GM19455 (cell line): ENCODE measurements around the gene RPN1.
"Not testable (repeated sequence)": the region's sequence is repeated elsewhere in the genome, so short reads cannot be mapped to it uniquely, and the experiment has no call there.

Source experiments
- ATAC-seq: cut with Tn5 transposase; IDR thresholded peaks from one replicate; pipeline ENCODE4 v1.9.1; 2021; ENCODE audit not compliant: unreplicated experiment

Gene RPN1

DNA sequence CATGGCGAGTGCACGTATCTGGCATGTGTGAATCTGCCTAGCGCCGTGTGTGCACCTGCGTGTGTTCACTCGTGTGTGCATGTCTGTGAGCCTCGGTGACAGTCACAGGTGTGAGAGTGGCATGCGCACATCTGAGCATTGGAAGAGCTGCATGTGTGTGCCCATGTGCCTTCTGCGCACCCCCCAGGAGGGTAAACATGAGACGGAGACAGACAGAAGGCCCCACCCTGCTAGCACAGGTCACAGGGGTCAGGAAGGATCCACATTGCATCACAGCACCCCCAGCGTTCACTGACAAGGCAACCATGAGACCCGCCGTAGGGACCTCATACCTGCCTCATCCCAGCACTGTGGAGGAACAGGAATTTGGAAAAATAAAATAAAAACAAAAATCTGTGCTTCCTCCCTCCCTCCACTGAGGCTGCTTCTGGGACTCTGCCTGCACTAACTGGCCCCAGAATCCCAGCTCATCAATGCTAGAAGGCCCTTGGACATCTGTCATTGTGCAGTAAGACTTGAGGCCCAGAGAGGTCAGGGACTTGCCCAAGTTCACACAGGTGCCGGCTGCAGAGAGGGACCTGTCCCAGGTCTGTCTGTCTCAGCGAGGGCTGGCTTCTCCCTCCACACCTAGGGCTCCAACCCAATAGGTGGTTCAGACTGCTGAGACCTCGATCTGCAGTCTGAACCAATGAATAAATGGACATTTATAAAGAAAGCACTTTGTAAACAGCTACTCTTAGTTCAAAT, 37.4 kb downstream of the RPN1 start:
- no peak for ATAC-seq

DNA sequence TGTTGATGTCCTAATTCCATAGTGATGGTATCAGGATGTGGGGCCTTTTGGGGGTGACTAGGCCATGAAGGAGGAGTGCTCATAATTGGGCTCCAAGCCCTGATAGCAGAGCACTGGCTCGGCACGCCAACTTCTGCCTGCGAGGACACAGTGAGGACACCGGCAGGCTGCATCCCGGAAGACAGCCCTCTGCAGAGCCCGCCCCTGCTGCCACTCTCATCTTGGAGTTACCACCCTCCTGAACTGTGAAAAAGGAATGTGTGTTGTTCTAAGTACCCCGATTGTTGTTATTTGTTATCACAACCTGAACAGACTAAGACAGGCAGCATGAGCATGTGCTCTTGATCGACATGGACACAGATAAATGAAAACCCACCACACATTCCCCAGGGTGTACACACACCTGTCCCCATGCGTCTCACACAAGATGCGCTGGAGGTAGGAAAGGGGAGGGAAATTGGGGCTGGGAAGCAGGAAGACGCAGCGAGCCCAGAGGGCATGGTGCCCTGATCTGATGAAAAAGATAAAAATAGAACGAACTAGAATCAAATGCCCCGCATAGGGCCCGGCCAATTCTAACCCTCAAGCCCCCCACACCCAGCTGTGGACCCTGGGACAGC, 40.1 kb downstream of the RPN1 start:
- ATAC-seq, result no peak

DNA sequence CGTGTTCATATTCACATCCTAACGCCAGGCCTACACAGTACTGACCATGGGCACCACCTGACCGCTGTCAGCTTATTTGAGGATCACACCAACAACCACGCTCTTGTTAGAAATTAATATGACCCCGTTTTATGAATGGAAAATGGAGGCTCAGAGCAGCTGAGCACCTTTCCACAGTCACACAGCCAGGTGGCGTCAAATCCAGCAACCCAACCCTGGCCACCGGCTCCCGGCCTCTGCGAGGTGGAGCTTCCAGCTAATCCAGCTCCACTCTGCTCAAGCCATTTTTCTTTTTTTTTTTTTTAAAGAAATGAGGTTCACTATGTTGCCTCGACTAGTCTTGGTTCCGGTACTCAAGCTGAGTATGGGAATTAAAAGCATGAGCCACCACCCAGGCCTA, 41.3 kb downstream of the RPN1 start:
- ATAC-seq, result no peak

DNA sequence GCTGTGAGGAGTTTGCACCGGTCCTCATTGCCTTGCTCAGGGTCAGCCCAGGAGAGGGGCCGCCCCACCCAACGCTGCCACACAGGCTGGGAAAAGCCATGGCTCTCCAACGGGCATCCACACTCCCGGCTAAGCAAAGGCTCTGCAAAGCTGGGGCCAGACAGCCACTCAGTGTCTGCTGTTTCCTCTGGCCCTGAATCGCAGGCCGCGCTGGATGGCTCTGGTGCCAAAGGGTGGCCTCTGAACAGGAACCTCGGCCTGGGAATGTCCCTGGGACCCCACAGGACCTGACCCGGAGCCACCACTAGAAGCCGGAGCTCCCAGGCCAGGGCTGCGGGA, 42.9 kb downstream of the RPN1 start:
- ATAC-seq, result no peak

DNA sequence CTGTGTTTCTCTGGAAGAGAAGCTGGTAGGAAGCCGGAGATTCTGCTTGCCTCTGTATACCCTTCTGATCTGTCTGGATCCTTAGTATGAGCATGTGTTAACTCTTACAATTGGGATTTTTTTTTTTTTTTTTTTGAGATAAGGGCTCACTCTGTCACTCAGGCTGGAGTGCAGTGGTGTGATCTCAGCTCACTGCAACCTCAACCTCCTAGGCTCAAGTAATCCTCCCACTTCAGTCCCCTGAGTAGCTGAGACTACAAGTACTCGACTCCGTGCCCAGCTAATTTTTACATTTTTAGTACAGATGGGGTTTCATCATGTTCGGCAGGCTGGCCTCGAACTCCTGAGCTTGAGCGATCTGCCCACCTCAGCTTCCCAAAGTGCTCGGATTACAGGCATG, 44.5 kb downstream of the RPN1 start:
- no peak for ATAC-seq

DNA sequence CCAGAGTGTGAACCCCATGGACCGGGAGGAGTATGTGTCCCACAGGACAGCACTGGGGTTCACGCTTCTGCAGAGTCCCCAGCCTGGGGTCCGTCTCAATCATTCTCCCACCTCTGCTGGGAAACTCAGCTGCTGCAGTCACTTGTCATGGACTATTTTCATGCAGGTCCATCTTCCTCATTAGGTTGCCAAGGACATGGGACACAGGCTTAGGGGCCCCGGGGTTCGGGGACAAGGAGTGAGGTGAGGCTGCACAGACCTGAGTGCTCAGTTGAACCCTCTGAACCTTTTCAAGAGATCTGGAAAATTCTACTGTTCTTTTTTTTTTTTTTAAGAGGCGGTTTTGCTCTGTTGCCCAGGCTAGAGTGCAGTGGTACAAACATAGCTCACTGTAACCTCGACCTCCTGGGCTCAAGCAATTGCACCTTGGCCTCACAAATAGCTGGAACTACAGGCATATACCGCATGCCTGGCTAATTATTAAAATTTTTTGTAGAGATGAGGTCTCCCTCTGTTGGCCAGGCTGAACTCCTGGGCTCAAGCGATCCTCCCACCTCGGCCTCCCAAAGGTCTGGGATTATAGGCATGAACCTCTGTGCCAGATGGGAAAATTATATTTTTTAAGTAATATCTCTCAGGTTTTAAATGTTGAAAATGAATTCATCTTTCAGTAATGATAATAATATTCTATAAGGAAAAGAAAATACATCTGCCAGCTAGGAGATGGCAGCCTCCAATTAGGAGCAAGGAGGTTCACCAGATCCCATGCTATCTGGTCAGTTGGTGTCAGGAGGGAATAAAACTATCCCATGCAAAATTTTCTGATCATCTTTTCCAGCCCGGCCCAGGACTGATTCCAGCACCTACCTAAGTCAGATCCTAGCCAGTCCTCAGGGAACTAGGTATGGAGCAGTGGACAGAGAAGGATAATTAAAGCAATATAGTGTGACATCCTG, 45.2 kb downstream of the RPN1 start:
- no peak for ATAC-seq

DNA sequence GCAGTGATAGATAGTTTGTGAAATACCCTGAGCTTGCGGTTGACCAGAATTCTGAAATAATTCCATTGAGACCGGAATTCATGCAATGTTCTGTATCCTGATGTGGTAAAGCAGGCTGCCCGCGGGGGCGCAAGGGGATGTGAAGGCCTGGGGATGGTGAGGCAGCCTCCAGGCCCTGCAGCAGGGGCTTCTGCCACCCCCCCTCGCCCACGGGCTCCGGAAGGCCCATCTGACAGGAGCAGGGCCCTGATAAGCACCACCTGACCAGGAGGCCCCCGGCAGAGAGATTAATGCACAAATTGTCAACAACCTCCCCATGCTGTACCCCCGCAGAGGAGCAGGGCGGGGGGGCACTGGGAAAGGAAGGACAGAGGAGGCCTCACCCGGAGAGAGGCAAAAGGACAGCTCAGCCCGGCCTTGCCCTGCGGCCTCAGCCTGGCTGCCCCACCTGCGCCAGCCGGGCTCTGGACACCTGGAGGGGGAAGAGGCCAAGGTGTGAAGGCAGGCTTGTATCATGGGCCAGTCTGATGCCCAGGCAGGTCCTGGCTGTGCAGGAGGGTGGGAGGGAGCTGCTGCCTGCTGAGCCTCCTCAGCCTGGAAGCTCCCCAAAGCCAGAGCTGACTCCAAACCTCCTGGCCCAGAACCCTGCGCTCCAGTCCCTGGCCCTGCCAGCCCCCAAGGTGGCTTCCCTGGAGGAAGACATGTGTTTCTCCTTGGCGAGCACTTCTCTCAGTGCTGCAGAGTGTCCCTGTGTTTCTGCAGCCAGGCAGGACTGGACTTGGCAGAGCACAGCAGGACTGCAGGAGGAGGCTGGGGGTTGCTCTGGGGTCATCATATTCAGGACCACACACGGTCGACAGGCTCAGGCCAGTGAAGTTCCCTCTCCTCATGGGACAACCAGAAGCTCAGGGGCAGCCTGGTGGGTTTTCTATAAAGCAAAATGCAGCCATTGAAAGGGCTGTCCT, 46.5 kb downstream of the RPN1 start:
- ATAC-seq, result no peak

DNA sequence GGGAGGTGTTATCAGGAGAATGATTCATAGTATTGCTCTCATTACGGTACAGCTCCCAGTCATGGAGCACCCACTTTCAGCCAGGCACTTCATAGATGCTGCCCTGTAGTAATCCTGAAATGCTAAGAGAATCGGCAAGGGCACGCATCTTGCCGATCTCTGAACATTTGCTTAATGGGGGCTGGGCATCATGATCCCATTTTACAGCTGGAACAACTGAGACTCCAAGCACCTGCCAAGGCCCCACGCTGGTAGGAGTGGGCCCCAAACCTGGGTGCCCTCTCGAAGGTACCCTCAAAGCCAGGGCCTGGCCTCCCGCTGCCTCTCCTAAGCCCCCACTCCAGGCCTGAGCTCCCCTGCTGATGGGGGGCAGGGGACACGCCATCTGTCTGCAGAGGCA, 47.3 kb downstream of the RPN1 start:
- ATAC-seq, result no peak

DNA sequence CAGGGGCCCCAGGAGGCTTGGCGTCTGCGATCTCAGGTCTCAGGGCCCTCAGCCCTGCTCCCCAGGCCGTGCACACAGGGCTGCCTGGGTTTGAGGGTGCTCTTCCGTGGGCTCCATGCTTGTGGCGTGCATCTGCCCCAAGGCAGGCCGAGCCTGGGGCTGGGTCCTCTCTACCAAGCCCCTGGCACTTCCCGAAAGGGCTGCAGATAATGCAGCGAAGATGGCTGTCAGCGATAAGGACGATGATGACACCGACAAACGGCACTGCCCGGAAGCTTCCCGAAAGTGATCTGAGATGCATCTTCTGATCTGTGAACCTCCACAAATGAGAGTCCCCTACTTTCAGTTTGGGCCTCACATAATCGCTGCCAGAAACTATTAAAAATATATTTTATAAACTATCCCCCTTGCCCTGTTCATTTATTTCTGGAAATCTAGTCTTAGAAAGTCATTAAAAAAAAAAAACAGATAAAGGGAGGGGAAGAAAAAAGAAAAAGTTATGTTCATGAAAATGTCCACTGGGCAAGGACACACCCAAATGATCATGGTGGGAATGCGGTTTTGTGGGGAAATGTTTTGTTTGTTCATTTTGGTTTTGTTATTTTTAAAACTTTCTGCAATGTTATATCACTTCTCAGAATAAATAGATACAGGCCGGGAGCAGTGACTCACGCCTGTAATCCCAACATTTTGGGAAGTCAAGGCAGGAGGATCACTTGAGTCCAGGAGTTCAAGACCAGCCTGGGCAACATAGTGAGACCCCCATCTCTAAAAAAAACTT, 51.5 kb downstream of the RPN1 start:
- no peak for ATAC-seq

DNA sequence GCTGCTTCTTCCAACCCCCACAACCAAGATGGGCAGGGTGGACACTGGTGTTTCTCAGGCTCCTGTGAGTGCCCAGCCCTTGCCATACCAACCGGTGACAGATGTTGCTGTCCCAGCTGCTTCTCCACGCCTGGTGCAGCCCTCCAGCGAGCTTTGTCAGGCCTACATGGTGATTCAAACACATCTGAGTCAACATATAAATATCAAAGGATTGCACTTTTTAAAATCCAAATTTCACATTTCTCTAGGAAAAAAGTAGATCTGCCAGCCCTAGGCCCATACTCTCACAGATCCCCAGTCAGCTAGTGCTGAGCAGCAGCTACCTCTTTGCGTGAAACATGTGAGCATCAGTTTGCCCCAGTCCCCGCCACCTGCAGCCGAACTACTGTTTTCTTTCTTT, 52.7 kb downstream of the RPN1 start:
- ATAC-seq, result no peak

DNA sequence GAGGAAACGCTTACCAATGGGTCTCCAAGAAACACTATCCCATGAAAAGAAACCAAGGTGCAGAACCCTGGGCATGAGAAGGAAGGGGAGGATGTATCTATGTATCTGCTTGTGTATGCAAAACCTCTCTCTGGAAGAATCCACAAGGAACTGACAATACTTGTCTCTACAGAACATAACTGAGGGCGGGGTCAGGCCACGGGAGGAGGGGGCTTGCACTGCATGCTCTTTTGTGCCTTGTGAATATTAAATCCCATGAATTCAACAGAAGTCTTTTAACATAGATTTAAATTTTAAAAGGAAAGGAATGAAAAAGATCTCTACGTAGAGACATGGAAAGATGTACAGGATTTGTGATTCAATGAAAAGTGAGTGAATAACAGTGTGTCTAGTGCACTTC, 57.8 kb downstream of the RPN1 start:
- ATAC-seq, result no peak

DNA sequence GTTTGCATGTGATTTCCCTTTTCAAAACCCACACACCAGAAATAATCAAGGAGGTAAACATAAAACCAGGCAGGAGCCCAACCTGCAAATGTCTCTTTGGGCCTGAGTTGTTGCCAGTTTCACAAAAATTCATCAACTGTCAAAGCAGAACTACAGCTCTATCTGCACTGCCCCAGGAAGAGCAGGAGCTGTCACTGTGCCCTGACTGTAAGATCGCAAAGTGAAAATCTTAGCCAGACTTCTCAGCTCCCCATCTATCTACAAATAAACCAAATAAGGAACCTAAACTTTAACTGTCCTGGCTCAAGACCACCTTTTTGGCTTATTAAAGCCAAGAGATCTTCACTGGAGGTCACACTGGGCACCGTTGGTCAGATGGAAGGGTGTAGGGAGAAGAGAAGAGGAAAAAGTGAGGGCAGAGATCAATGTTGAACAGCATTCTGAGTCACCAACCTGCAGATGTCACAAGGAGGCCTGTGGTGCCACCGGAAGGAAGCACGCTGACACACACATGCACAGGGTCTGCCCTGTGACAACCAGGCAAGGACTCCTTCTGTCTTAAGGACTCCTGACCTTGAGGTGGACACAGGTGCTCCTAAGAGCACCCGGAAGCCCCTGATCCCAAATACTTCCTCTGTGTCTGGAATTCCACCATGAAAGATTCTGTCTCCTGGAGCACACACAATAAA, 58.7 kb downstream of the RPN1 start:
- ATAC-seq, result no peak

DNA sequence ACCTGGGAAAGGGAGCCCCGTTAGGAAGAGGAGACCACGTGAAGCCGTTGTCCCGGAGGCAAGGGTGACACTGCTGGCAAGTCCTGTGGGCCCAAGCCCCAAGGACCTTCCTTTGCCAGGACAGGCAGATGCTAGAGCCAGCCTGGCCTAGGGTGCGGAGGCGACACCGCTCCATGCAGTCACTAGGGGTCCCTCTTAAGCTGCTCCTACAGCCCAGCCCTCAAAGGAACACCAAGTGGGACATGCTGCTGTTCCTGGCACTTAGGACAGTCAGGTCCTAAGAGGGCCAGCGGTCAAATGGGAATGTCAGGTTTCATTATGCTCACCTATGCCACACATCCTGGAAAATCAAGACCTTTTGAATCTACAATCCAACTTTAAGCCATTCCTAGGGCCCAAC, 59.7 kb downstream of the RPN1 start:
- ATAC-seq, result no peak

DNA sequence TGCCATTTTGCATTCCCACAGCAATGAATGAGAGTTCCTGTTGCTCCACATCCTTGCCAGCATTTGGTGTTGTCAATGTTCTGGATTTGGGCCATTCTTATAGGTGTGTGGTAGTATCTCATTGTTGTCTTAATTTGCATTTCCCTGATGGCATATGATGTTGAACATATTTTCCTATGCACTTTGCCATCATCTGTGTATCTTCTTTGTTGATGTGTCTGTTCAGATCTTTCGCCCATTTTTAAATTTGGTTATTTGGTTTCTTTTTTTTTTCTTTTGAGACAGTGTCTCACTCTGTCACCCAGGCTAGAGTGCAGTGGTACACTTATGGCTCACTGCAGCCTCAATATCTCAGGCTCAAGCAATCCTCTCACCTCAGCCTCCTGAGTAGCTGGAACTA, 60.6 kb downstream of the RPN1 start:
- not testable (repeated sequence) for ATAC-seq

DNA sequence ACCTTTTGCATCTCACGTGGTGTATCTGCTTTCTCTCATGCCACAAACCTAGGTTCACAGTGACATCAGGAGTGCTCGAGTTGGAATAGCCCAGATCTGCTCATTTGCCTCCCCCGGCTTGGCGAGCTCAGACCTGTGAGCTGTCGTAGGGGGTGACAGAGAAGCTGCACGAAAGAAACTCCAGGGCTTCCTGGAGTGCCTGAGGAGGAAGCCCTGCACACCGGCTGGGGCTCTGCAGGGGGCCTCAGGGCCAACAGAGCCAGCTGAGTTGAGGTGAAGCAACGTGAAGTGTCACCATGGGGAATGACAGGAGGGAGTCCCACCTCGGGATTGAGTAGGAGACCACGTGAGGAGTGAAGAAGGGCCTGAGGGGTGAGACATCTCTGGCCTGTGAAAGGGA, 62.5 kb downstream of the RPN1 start:
- no peak for ATAC-seq

DNA sequence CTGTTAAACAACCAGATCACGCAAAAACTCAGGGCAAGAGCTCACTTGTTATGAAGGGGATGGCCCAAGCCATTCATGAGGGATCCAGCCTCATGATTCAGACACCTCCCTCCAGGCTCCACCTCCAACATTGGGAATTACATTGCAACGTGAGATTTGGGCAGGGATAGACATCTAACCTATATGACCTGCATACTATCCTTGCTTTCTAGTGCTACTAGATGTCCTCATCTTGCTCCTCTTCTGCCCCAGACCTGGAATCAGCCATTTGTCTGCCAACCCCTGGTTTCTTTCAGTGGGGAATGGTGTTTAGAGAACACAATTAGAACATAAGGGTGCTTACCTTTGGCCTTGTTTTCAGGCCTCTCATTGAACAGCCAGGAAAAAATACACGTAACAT, 63.2 kb downstream of the RPN1 start:
- ATAC-seq, result no peak

DNA sequence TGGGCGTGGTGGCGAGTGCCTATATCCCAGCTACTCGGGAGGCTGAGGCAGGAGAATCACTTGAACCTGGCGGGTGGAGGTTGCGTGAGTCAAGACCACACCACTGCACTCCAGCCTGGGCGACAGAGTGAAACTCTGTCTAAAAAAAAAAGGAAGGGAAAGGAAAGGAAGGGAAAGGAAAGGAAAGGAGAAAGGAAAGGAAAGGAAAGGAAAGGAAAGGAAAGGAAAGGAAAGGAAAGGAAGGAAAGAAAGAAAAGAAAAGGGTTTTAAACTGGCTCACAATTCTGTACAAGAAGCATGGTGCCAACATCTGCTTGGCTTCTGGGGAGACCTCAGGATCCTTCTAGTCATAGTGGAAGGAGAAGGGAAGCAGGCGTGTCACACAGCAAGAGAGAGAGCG, 63.7 kb downstream of the RPN1 start:
- ATAC-seq, result not testable (repeated sequence)

DNA sequence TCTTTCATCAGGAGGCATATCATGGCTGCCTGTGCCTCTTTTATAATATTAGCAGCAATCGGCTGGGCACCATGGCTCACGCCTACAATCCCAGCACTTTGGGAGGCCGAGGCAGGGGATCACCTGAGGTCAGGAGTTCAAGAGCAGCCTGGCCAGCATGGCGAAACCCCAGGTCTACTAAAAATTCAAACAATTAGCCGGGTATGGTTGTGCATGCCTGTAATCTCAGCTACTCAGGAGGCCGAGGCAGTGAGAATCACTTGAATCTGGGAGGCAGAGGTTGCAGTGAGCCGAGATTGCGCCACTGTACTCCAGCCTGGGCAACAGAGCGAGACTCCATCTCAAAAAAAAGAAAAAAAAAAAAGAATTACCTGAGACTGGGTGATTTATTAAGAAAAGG, 64.2 kb downstream of the RPN1 start:
- ATAC-seq, result not testable (repeated sequence)

DNA sequence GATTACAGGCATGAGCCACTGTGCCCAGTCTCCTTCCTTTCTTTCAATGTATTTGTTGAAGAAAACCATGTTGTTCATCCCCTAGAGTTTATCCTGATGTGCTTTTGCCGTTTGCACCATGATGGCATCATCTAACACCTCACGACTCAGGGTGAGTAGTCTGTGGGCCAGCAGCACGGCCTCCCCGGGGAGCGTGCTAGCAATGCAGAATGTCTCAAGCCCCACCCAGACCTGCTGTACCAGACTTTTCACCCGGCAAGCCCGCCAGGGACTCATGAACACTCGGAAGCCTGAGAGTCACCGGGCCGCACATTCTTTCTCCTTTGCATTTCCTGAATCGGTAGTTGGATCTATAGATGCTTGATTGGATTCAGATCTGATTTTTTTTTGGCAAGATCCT, 64.6 kb downstream of the RPN1 start:
- no peak for ATAC-seq
